Measurements from ENCODE around the gene CD47. TPM values are rescaled to one million over a fixed set of nuclear protein-coding genes. Genes with fewer than 3 reads are reported as not detected.

Gene CD47
- total RNA-seq, 1 experiment from 2014 or later, result 16.3 TPM

DNA sequence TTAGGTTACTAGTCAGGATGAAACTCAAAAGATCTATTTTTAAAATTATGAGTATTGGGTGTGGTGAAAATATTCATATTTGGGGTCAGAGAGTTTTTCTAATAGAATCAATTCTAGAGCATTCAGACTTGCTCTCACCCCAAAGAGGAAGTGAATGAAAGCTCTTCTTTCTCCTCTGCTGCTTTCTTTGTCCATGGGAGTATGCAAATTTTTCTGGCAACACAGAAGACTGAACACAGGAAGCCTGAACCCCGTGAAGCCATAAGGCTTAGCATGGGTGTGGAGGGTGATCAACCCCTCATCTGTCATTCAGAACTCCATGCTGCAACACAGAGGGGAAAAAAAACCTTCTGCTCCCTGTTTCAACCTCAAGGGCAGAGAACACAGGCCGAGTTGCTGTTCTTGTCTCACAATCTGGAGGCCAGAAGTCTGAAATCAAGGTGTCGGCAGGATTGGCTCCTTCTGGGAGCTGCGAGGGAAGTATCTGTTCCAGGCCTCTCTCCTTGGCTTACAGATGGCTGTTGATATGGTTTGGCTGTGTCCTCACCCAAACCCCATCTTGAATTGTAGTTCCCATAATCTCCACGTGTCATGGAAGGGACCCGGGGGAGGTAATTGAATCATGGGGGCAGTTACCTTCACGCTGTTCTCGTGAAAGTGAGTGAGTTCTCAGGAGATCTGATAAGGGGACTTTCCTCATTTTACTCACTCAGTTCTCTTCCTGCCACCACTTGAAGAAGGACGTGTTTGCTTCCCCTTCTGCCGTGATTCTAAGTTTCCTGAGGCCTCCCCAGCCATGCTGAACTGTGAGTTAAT lies 33.7 kb upstream of the CD47 start (continued):
- TF ChIP-seq TCF7 (CRISPR knock-in tag; IDR thresholded peaks at IDR 0.05; ENCODE audit: low read depth), result no peak
- TF ChIP-seq, protein P1, sequence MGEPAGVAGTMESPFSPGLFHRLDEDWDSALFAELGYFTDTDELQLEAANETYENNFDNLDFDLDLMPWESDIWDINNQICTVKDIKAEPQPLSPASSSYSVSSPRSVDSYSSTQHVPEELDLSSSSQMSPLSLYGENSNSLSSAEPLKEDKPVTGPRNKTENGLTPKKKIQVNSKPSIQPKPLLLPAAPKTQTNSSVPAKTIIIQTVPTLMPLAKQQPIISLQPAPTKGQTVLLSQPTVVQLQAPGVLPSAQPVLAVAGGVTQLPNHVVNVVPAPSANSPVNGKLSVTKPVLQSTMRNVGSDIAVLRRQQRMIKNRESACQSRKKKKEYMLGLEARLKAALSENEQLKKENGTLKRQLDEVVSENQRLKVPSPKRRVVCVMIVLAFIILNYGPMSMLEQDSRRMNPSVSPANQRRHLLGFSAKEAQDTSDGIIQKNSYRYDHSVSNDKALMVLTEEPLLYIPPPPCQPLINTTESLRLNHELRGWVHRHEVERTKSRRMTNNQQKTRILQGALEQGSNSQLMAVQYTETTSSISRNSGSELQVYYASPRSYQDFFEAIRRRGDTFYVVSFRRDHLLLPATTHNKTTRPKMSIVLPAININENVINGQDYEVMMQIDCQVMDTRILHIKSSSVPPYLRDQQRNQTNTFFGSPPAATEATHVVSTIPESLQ (CRISPR knock-in tag; IDR thresholded peaks at IDR 0.05), result no peak
- TF ChIP-seq NFE2L1 (CRISPR knock-in tag; IDR thresholded peaks at IDR 0.05), result no peak
- TF ChIP-seq, protein P2, sequence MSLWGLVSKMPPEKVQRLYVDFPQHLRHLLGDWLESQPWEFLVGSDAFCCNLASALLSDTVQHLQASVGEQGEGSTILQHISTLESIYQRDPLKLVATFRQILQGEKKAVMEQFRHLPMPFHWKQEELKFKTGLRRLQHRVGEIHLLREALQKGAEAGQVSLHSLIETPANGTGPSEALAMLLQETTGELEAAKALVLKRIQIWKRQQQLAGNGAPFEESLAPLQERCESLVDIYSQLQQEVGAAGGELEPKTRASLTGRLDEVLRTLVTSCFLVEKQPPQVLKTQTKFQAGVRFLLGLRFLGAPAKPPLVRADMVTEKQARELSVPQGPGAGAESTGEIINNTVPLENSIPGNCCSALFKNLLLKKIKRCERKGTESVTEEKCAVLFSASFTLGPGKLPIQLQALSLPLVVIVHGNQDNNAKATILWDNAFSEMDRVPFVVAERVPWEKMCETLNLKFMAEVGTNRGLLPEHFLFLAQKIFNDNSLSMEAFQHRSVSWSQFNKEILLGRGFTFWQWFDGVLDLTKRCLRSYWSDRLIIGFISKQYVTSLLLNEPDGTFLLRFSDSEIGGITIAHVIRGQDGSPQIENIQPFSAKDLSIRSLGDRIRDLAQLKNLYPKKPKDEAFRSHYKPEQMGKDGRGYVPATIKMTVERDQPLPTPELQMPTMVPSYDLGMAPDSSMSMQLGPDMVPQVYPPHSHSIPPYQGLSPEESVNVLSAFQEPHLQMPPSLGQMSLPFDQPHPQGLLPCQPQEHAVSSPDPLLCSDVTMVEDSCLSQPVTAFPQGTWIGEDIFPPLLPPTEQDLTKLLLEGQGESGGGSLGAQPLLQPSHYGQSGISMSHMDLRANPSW (CRISPR knock-in tag; conservative IDR thresholded peaks at IDR 0.05; ENCODE audit: low read depth), result no peak
- TF ChIP-seq ZNF232 (CRISPR knock-in tag; IDR thresholded peaks at IDR 0.05), result no peak
- TF ChIP-seq, protein P3, sequence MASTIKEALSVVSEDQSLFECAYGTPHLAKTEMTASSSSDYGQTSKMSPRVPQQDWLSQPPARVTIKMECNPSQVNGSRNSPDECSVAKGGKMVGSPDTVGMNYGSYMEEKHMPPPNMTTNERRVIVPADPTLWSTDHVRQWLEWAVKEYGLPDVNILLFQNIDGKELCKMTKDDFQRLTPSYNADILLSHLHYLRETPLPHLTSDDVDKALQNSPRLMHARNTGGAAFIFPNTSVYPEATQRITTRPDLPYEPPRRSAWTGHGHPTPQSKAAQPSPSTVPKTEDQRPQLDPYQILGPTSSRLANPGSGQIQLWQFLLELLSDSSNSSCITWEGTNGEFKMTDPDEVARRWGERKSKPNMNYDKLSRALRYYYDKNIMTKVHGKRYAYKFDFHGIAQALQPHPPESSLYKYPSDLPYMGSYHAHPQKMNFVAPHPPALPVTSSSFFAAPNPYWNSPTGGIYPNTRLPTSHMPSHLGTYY (CRISPR knock-in tag; IDR thresholded peaks at IDR 0.05), result no peak

DNA sequence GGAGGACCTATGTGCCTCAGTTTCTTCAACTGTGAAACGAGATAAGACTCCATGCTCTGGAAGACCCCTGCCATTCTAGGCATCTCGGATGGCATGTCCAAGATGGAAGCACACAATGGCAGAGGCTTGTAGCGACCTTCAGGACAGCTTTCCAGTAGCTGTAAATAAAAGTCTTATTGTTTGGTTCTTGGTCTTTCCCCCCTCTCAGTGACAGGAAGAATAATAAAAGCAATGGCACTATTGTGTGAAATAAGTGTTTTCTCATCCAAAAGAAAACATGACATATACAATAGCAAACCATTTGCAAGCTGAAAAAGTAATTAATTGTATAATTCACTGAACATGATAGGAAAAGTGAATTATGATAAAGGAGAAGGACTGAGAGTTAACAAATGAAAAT lies 32.5 kb upstream of the CD47 start:
- no peak overlapping the region for H3K27ac Mint-ChIP-seq
- TF ChIP-seq, protein P4, sequence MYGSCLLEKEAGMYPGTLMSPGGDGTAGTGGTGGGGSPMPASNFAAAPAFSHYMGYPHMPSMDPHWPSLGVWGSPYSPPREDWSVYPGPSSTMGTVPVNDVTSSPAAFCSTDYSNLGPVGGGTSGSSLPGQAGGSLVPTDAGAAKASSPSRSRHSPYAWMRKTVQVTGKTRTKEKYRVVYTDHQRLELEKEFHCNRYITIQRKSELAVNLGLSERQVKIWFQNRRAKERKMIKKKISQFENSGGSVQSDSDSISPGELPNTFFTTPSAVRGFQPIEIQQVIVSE (CRISPR knock-in tag; IDR thresholded peaks at IDR 0.05; ENCODE audit: borderline replicate concordance), result no peak
- TF ChIP-seq SOX15 (CRISPR knock-in tag; IDR thresholded peaks at IDR 0.05) (no peak), HMGA2 (CRISPR knock-in tag; IDR thresholded peaks at IDR 0.05) (no peak), OVOL2 (CRISPR knock-in tag; IDR thresholded peaks at IDR 0.05; ENCODE audit: borderline replicate concordance) (no peak), ZNF396 (CRISPR knock-in tag; IDR thresholded peaks at IDR 0.05; ENCODE audit: borderline replicate concordance) (no peak)
- TF ChIP-seq, protein P5, sequence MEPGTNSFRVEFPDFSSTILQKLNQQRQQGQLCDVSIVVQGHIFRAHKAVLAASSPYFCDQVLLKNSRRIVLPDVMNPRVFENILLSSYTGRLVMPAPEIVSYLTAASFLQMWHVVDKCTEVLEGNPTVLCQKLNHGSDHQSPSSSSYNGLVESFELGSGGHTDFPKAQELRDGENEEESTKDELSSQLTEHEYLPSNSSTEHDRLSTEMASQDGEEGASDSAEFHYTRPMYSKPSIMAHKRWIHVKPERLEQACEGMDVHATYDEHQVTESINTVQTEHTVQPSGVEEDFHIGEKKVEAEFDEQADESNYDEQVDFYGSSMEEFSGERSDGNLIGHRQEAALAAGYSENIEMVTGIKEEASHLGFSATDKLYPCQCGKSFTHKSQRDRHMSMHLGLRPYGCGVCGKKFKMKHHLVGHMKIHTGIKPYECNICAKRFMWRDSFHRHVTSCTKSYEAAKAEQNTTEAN (CRISPR knock-in tag; IDR thresholded peaks at IDR 0.05), result no peak
- TF ChIP-seq, protein P6, sequence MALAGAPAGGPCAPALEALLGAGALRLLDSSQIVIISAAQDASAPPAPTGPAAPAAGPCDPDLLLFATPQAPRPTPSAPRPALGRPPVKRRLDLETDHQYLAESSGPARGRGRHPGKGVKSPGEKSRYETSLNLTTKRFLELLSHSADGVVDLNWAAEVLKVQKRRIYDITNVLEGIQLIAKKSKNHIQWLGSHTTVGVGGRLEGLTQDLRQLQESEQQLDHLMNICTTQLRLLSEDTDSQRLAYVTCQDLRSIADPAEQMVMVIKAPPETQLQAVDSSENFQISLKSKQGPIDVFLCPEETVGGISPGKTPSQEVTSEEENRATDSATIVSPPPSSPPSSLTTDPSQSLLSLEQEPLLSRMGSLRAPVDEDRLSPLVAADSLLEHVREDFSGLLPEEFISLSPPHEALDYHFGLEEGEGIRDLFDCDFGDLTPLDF (CRISPR knock-in tag; IDR thresholded peaks at IDR 0.05), result no peak
- H3K9me3 Mint-ChIP-seq, result 0 out of 2 replicates have a peak, but pooled peaks cover 11% of the 10 kb centered on the region
- ATAC-seq (no peak), DNase-seq (ENCODE audit: low spot score) (no peak)
- H3K4me1 Mint-ChIP-seq, result peaks cover 17% of the 10 kb centered on the region
- POLR2A ChIA-PET, result no interaction called here
- H3K27me3 Mint-ChIP-seq (ENCODE audit: low read depth), result no peaks in the 10 kb centered on the region
- no peak overlapping the region for H3K4me3 Mint-ChIP-seq
- H3K36me3 Mint-ChIP-seq, result no peaks in the 10 kb centered on the region
- CTCF ChIA-PET, result interaction anchor here (0.6 to 1.2 kb wide), 2 partner anchors 30 to 34 kb away, joined by 3 read pairs; no protein-coding TSS in a partner anchor
